HepG2 (cell line): ENCODE measurements around the gene NRSN2. TPM values are rescaled to one million over a fixed set of nuclear protein-coding genes. Genes with fewer than 3 reads are reported as not detected.

Experiments
- ATF1 ChIP-seq: IDR thresholded peaks from 2 replicates; pipeline ENCODE4 v1.6.1; 2016; ENCODE audit warnings: mild to moderate bottlenecking, control low read depth
- BCL6 ChIP-seq: IDR thresholded peaks from 2 replicates; pipeline ENCODE4 v1.6.1; 2016; ENCODE audit warnings: missing genetic modification reagents, missing compliant biosample characterization
- MEIS1 ChIP-seq: sonication (generic); formaldehyde crosslinking; IDR thresholded peaks from 2 replicates; pipeline ENCODE4 v1.9.0; 2021; ENCODE audit warnings: mild to moderate bottlenecking, missing genetic modification reagents, moderate library complexity, borderline replicate concordance
- ZNF142 ChIP-seq: sonication (generic); formaldehyde crosslinking; IDR thresholded peaks from 2 replicates; pipeline ENCODE4 v1.4.0; 2020; ENCODE audit warnings: missing genetic modification reagents
- ZNF235 ChIP-seq: sonication (generic); formaldehyde crosslinking; IDR thresholded peaks from 2 replicates; pipeline ENCODE4 v1.8.1; 2023; ENCODE audit warnings: mild to moderate bottlenecking, missing genetic modification reagents, borderline replicate concordance
- ZNF343 ChIP-seq: sonication (generic); formaldehyde crosslinking; IDR thresholded peaks from 2 replicates; pipeline ENCODE4 v1.4.0; 2020; ENCODE audit warnings: mild to moderate bottlenecking, missing genetic modification reagents
- ZNF567 ChIP-seq: sonication (generic); formaldehyde crosslinking; IDR thresholded peaks from 2 replicates; pipeline ENCODE4 v1.8.1; 2023; ENCODE audit warnings: mild to moderate bottlenecking, missing genetic modification reagents, borderline replicate concordance
- ZNF572 ChIP-seq: sonication (generic); formaldehyde crosslinking; IDR thresholded peaks from 2 replicates; pipeline ENCODE4 v1.5.1; 2020; ENCODE audit warnings: mild to moderate bottlenecking, missing genetic modification reagents
- polyA plus RNA-seq, 8 experiments: library from polyadenylated mRNA; depleted of rRNA in 3 of 8; stranded (reverse) in 7 of 8; unstranded in 1 of 8; fragments of >200 nt; fragmentation: Illumina TruSeq in 4 of 8; extraction: Trizol in 4 of 8; gene quantifications; 2 replicates each; pipeline versions ENCODE4 v1.2.1 to v1.2.3, GENCODE V29; 2011 to 2016; ENCODE audit warnings: low read depth in 4 of 8, missing spikeins in 1 of 8, mixed read lengths in 1 of 8; ENCODE audit not compliant: insufficient read depth in 1 of 8
- total RNA-seq, 5 experiments: library from RNA; depleted of rRNA; stranded (reverse); fragments of >200 nt; fragmentation: Illumina TruSeq; extraction: Trizol; gene quantifications; 2 replicates each; pipeline ENCODE4 v1.2.3, GENCODE V29; 2016; ENCODE audit warnings: low read depth in 1 of 5
- TF ChIP-seq, protein P1 (sequence below): sonication (generic); formaldehyde crosslinking; IDR thresholded peaks from 2 replicates; pipeline ENCODE4 v1.5.1; 2020; ENCODE audit warnings: mild to moderate bottlenecking, missing genetic modification reagents, borderline replicate concordance
- TF ChIP-seq, protein P2 (sequence below): sonication (generic); formaldehyde crosslinking; IDR thresholded peaks from 2 replicates; pipeline ENCODE4 v1.5.1; 2020; ENCODE audit warnings: missing genetic modification reagents, mild to moderate bottlenecking, borderline replicate concordance

Gene NRSN2
- total and polyA plus RNA-seq, 2 of the 13 experiments (the other 11 are each of a cell fraction or from before 2014, with no cell fraction given), result 32.3 to 49.4 TPM

- TF ChIP-seq, protein P1, sequence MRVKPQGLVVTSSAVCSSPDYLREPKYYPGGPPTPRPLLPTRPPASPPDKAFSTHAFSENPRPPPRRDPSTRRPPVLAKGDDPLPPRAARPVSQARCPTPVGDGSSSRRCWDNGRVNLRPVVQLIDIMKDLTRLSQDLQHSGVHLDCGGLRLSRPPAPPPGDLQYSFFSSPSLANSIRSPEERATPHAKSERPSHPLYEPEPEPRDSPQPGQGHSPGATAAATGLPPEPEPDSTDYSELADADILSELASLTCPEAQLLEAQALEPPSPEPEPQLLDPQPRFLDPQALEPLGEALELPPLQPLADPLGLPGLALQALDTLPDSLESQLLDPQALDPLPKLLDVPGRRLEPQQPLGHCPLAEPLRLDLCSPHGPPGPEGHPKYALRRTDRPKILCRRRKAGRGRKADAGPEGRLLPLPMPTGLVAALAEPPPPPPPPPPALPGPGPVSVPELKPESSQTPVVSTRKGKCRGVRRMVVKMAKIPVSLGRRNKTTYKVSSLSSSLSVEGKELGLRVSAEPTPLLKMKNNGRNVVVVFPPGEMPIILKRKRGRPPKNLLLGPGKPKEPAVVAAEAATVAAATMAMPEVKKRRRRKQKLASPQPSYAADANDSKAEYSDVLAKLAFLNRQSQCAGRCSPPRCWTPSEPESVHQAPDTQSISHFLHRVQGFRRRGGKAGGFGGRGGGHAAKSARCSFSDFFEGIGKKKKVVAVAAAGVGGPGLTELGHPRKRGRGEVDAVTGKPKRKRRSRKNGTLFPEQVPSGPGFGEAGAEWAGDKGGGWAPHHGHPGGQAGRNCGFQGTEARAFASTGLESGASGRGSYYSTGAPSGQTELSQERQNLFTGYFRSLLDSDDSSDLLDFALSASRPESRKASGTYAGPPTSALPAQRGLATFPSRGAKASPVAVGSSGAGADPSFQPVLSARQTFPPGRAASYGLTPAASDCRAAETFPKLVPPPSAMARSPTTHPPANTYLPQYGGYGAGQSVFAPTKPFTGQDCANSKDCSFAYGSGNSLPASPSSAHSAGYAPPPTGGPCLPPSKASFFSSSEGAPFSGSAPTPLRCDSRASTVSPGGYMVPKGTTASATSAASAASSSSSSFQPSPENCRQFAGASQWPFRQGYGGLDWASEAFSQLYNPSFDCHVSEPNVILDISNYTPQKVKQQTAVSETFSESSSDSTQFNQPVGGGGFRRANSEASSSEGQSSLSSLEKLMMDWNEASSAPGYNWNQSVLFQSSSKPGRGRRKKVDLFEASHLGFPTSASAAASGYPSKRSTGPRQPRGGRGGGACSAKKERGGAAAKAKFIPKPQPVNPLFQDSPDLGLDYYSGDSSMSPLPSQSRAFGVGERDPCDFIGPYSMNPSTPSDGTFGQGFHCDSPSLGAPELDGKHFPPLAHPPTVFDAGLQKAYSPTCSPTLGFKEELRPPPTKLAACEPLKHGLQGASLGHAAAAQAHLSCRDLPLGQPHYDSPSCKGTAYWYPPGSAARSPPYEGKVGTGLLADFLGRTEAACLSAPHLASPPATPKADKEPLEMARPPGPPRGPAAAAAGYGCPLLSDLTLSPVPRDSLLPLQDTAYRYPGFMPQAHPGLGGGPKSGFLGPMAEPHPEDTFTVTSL (CRISPR knock-in tag), result 0 out of 2 replicates have a peak, but pooled peaks have one; percentile 57
- TF ChIP-seq, protein P2, sequence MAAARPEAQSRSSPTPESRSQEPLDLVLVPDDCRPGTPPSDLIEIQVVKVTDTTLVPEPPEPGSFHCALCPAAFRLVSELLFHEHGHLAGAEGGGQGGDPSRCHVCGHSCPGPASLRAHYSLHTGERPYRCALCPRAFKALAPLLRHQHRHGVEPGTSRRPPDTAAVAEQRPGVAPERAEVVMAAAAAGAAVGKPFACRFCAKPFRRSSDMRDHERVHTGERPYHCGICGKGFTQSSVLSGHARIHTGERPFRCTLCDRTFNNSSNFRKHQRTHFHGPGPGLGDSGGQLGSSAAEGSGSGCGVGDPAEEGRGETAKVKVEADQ (CRISPR knock-in tag), result peak; percentile 7; the same call in 1 of the 2 replicates
- TF ChIP-seq ZNF343 (CRISPR knock-in tag) (peak; percentile 80; the same call in 1 of the 2 replicates), ZNF235 (CRISPR knock-in tag) (0 out of 2 replicates have a peak, but pooled peaks have one; percentile 22), ZNF142 (CRISPR knock-in tag) (peak; percentile 92), ATF1 (CRISPR knock-in tag) (no peak), ZNF572 (CRISPR knock-in tag) (no peak), ZNF567 (CRISPR knock-in tag) (no peak), MEIS1 (CRISPR knock-in tag) (no peak; the same call in none of the 2 replicates), BCL6 (CRISPR knock-in tag) (peak; percentile 72)
Measured at GRCh38 chr20:380763-381580, 34.1 kb downstream of the NRSN2 start (continued).
